IPS DF 4.7 (cell line): Measurements from ENCODE around the gene VSX1.

ENCODE experiments used
- DNase-seq: peaks from one replicate; pipeline ENCODE4 v3.0.0-alpha.2; 2013; ENCODE audit warnings: low spot score; ENCODE audit errors: extremely low read depth

VSX1 gene

GRCh38 chr20:25087186-25087929 lies 5.4 kb upstream of the VSX1 start:
- DNase-seq = no peak

GRCh38 chr20:25085756-25086495 lies 4.0 kb upstream of the VSX1 start:
- DNase-seq = no peak

GRCh38 chr20:25084626-25085187 lies 2.8 kb upstream of the VSX1 start:
- no peak for DNase-seq

- DNase-seq = no peak
Observed at GRCh38 chr20:25083773-25084625, 2.1 kb upstream of the VSX1 start.

GRCh38 chr20:25083141-25083772 lies 1.3 kb upstream of the VSX1 start:
- DNase-seq = no peak

- no peak for DNase-seq
Observed at GRCh38 chr20:25082498-25082873, 545 bp upstream of the VSX1 start.

- DNase-seq = no peak
Observed at GRCh38 chr20:25081065-25081729, 744 bp downstream of the VSX1 start.

- no peak for DNase-seq
Observed at GRCh38 chr20:25079171-25079570, 2.8 kb downstream of the VSX1 start.

GRCh38 chr20:25078662-25079061 lies 3.3 kb downstream of the VSX1 start:
- no peak for DNase-seq

GRCh38 chr20:25077610-25078169 lies 4.3 kb downstream of the VSX1 start:
- DNase-seq = no peak

- DNase-seq = no peak
Observed at GRCh38 chr20:25076731-25077609, 5.0 kb downstream of the VSX1 start.

GRCh38 chr20:25076201-25076600 lies 5.7 kb downstream of the VSX1 start:
- no peak for DNase-seq

- no peak for DNase-seq
Observed at GRCh38 chr20:25073544-25073943, 8.4 kb downstream of the VSX1 start.

GRCh38 chr20:25072226-25072811 lies 9.6 kb downstream of the VSX1 start:
- no peak for DNase-seq

GRCh38 chr20:25071734-25072133 lies 10.2 kb downstream of the VSX1 start:
- no peak for DNase-seq

- no peak for DNase-seq
Observed at GRCh38 chr20:25070821-25071473, 11.0 kb downstream of the VSX1 start.

GRCh38 chr20:25067102-25067987 lies 14.6 kb downstream of the VSX1 start:
- DNase-seq = no peak
